ENCODE results near the gene CREG1.

DNA sequence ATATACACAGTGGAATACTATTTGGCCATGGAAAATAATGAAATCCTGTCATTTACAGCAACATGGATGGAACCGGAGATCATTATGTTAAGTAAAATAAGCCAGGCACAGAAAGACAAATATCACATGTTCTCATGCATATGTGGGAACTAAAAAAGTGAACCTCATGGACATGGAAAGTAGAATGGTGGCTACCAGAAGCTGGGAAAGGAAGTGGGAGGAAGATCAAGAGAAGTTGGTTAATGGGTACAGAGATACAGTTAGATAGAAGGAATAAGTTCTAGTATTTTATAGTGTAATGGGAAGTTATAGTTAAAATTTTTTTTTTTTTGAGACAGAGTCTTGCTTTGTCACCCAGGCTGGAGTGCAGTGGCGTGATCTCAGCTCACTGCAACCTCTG, 34.8 kb upstream of the CREG1 start:
- no peak for TF ChIP-seq GATA3 (IDR thresholded peaks at IDR 0.05; ENCODE audit: low read depth, low read length)
- TF ChIP-seq GATA2 (IDR thresholded peaks at IDR 0.05; ENCODE audit: low read depth, low read length), result no peak

All from SH-SY5Y (cell line).